HPDE6-E6E7 (cell line): ENCODE results near the gene PPM1L.

Experiments used
- DNase-seq: peaks from one replicate; pipeline ENCODE4 v3.0.0; 2011; ENCODE audit warnings: missing footprints; ENCODE audit errors: extremely low spot score

Gene PPM1L

GRCh38 chr3:161093895-161094294, 337.9 kb downstream of the PPM1L start:
- DNase-seq: no peak

- no peak for DNase-seq
Observed at GRCh38 chr3:161096771-161097367, 340.8 kb downstream of the PPM1L start.

- DNase-seq: no peak
Observed at GRCh38 chr3:161100994-161101393, 345.0 kb downstream of the PPM1L start.

GRCh38 chr3:161101609-161102008, 345.6 kb downstream of the PPM1L start:
- no peak for DNase-seq

- DNase-seq: no peak
Observed at GRCh38 chr3:161103776-161104385, 347.9 kb downstream of the PPM1L start.

- DNase-seq: peak; percentile 25
Observed at GRCh38 chr3:161104561-161105551, 348.8 kb downstream of the PPM1L start, which contains the start of gene B3GALNT1. Gene B3GALNT1, minus strand, starts transcription at chr3:161105349. Its CDS starts 18,595 bp downstream, at chr3:161086754.

GRCh38 chr3:161107311-161107710, 351.3 kb downstream of the PPM1L start:
- DNase-seq: no peak

GRCh38 chr3:161108840-161109239, 352.8 kb downstream of the PPM1L start:
- no peak for DNase-seq

GRCh38 chr3:161117646-161118045, 361.6 kb downstream of the PPM1L start:
- DNase-seq: no peak

GRCh38 chr3:161126495-161126894, 370.5 kb downstream of the PPM1L start:
- no peak for DNase-seq
